ENCODE measurements around the gene PSTK. TPM values are rescaled to one million over a fixed set of nuclear protein-coding genes. Genes with fewer than 3 reads are reported as not detected.
A peak's percentile ranks its signal among the peaks of the same experiment; 100 is the strongest.

PSTK gene
- total and polyA plus RNA-seq, 10 of the 15 experiments (the other 5 are each of a cell fraction or from before 2014, with no cell fraction given), result 1.8 to 7.1 (median 3.4) TPM

DNA sequence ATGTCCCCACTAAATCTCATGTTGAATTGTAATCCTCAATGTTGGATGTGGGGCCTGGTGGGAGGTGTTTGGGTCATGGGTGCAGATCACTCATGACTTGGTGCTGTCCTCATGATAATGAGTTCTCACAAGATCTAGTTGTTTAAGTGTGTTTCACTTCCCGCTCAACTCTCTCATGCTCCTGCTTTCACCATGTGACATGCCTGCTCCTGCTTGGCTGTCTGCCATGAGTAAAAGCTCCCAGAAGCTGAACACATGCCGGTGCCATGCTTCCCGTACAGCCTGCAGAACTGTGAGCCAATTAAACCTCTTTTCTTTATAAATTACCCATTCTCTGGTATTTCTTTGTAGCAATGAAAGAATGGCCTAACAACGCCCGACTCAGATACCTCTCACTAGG lies 6.2 kb upstream of the PSTK start (continued):
- TF ChIP-seq REST (IDR thresholded peaks at IDR 0.05; ENCODE audit: low read depth, low read length), result no peak

- SMC1A ChIA-PET (ENCODE audit: uncharacterized antibody, unreplicated experiment), result interaction anchor here (0.6 to 1.7 kb wide), 4 partner anchors 10 to 24 kb away, joined by 3 read pairs; partner anchors contain the start of gene C10orf88
- no TSS peak for BruUV-seq (replicated peaks)
These were observed 5.6 kb upstream of the PSTK start for GRCh38 chr10:122974543-122975064.

More at GRCh38 chr10:122974543-122975064, 5.6 kb upstream of the PSTK start:
- intact Hi-C loops (cut with micrococcal nuclease; ENCODE audit: unreplicated experiment) (no loop called here), in situ Hi-C loops (cut with MboI) (no loop called here)
- peak; percentile 26 for ATAC-seq
- no peak for FAIRE-seq
- no peaks in the 10 kb centered on the region for H3K79me2 ChIP-seq (ENCODE audit: control insufficient read depth, insufficient read depth, low read length)
- no peak for DNase-seq (ENCODE audit: low read depth, low spot score)
- no peak overlapping the region for H2AFZ ChIP-seq (ENCODE audit: control insufficient read depth, low read depth, low read length)
- no peak overlapping the region for H3K4me3 ChIP-seq
- TF ChIP-seq CHD4 (IDR thresholded peaks at IDR 0.05) (no peak), CBFB (IDR thresholded peaks at IDR 0.05; ENCODE audit: low read depth) (no peak), SPI1 (IDR thresholded peaks at IDR 0.05; ENCODE audit: borderline replicate concordance, insufficient read depth, low read depth, low read length) (peak; percentile 67; the same call in 1 of the 2 replicates), ATF7 (IDR thresholded peaks at IDR 0.05; ENCODE audit: low read depth) (peak; percentile 81), CTCF (IDR thresholded peaks at IDR 0.05 in 2 of 3, conservative IDR thresholded peaks at IDR 0.05 in 1 of 3; ENCODE audit: control insufficient read depth in 2 of 3, extremely low read depth in 1 of 3, insufficient read depth in 1 of 3, low read depth in 3 of 3, low read length in 3 of 3) (no peak), LARP7 (IDR thresholded peaks at IDR 0.05) (no peak), E4F1 (IDR thresholded peaks at IDR 0.05; ENCODE audit: borderline replicate concordance, partially characterized antibody) (no peak)
- ChIA-PET POLR2A (no interaction called here), CTCF (interaction anchor here (1.0 kb wide), 1 partner anchor 23 kb away, joined by 3 read pairs; no protein-coding TSS in a partner anchor), RAD21 (ENCODE audit: unreplicated experiment) (interaction anchor here (1.6 kb wide), 1 partner anchor 21 kb away, joined by 4 read pairs; the partner anchor contains the start of gene C10orf88)
- no peaks in the 10 kb centered on the region for H3K36me3 ChIP-seq (ENCODE audit: control insufficient read depth in 2 of 2, insufficient read depth in 2 of 2, low read length in 1 of 2)
- H3K27ac ChIP-seq (ENCODE audit: control insufficient read depth, insufficient read depth), result no peak overlapping the region
- no peaks in the 10 kb centered on the region for H4K20me1 ChIP-seq (ENCODE audit: control insufficient read depth, insufficient read depth)
- H3K4me2 ChIP-seq (ENCODE audit: control insufficient read depth, insufficient read depth), result no peak overlapping the region
- H3K9me3 ChIP-seq (replicated peaks; ENCODE audit: control insufficient read depth, insufficient read depth, low read length), result no peaks in the 10 kb centered on the region; the same call in 2 of the 3 replicates
- 2% methylated on average over 3 of the region's 3 CpGs for WGBS (ENCODE audit: insufficient coverage, insufficient replicate concordance, low lambda C conversion rate, missing lambda C conversion rate)
- H3K9ac ChIP-seq (ENCODE audit: control insufficient read depth, insufficient read depth, low read length), result no peak overlapping the region
- peaks cover 2% of the 10 kb centered on the region for H3K4me1 ChIP-seq (ENCODE audit: control insufficient read depth, insufficient read depth, low read length)
- no peaks in the 10 kb centered on the region; a peak in 1 of 4 replicates for H3K27me3 ChIP-seq (replicated peaks in 1 of 2; ENCODE audit: control insufficient read depth in 2 of 2, insufficient read depth in 2 of 2, low read length in 1 of 2)

Data from GM12878 (cell line).